H9 (cell line): Measurements from ENCODE around the gene FUT4. TPM values are rescaled to one million over a fixed set of nuclear protein-coding genes. Genes with fewer than 3 reads are reported as not detected.
A peak's percentile ranks its signal among the peaks of the same experiment; 100 is the strongest.

Source experiments
- DNase-seq: peaks from one replicate; pipeline ENCODE4 v3.0.0-alpha.2; 2017
- H2AFZ ChIP-seq: one replicate; pipeline ENCODE4 v1.6.1; 2013; ENCODE audit warnings: mild to moderate bottlenecking, low read length, control low read depth, moderate library complexity
- H2AK5ac ChIP-seq: 2 replicates; pipeline ENCODE4 v1.6.1; 2013; ENCODE audit warnings: low read length, control low read depth, mixed read lengths; ENCODE audit not compliant: insufficient read length
- H2BK120ac ChIP-seq: one replicate; pipeline ENCODE4 v1.6.1; 2013; ENCODE audit warnings: low read depth, mild to moderate bottlenecking, low read length, control low read depth, inconsistent platforms; ENCODE audit not compliant: poor library complexity, severe bottlenecking
- H2BK12ac ChIP-seq: 2 replicates; pipeline ENCODE4 v1.6.1; 2013; ENCODE audit warnings: low read length, control low read depth, mixed read lengths, low read depth; ENCODE audit not compliant: insufficient read length
- H2BK15ac ChIP-seq: 2 replicates; pipeline ENCODE4 v1.6.1; 2013; ENCODE audit warnings: low read depth, low read length, control low read depth
- H2BK20ac ChIP-seq: one replicate; pipeline ENCODE4 v1.6.1; 2013; ENCODE audit warnings: low read depth, mild to moderate bottlenecking, low read length, control low read depth, inconsistent platforms; ENCODE audit not compliant: poor library complexity, severe bottlenecking
- H2BK5ac ChIP-seq: 2 replicates; pipeline ENCODE4 v1.6.1; 2013; ENCODE audit warnings: low read length, control low read depth, mixed read lengths; ENCODE audit not compliant: insufficient read length
- H3K14ac ChIP-seq: 2 replicates; pipeline ENCODE4 v1.6.1; 2013; ENCODE audit warnings: low read length, control low read depth; ENCODE audit not compliant: insufficient read depth
- H3K18ac ChIP-seq: 2 replicates; pipeline ENCODE4 v1.6.1; 2013; ENCODE audit warnings: low read depth, mild to moderate bottlenecking, mixed read lengths, low read length, control low read depth; ENCODE audit not compliant: insufficient read length
- H3K23ac ChIP-seq: 2 replicates; pipeline ENCODE4 v1.6.1; 2013; ENCODE audit warnings: low read length, control low read depth, mixed read lengths, low read depth; ENCODE audit not compliant: insufficient read length
- H3K23me2 ChIP-seq: 2 replicates; pipeline ENCODE4 v1.6.1; 2013; ENCODE audit warnings: low read depth, mild to moderate bottlenecking, mixed read lengths, low read length, control low read depth; ENCODE audit not compliant: insufficient read length, poor library complexity, severe bottlenecking
- H3K27ac ChIP-seq: 2 replicates; pipeline ENCODE4 v1.5.1; 2013; ENCODE audit warnings: low read length, control low read depth, mixed read lengths, low read depth; ENCODE audit not compliant: insufficient read length
- H3K27me3 ChIP-seq: 2 replicates; pipeline ENCODE4 v1.6.1; 2013; ENCODE audit warnings: low read length, control low read depth, inconsistent platforms; ENCODE audit not compliant: insufficient read depth
- H3K4ac ChIP-seq: 2 replicates; pipeline ENCODE4 v1.6.1; 2013; ENCODE audit warnings: low read depth, mild to moderate bottlenecking, control low read depth, inconsistent platforms, low read length, moderate library complexity
- H3K4me1 ChIP-seq: 2 replicates; pipeline ENCODE4 v1.6.1; 2013; ENCODE audit warnings: low read length, control low read depth, inconsistent platforms; ENCODE audit not compliant: insufficient read depth
- H3K4me2 ChIP-seq: 2 replicates; pipeline ENCODE4 v1.6.1; 2013; ENCODE audit warnings: low read length, control low read depth, mixed read lengths; ENCODE audit not compliant: insufficient read length, insufficient read depth
- H3K56ac ChIP-seq: 2 replicates; pipeline ENCODE4 v1.6.1; 2013; ENCODE audit warnings: low read depth, mild to moderate bottlenecking, mixed read lengths, low read length, control low read depth; ENCODE audit not compliant: insufficient read length
- H3K79me1 ChIP-seq: 2 replicates; pipeline ENCODE4 v1.6.1; 2013; ENCODE audit warnings: low read depth, mild to moderate bottlenecking, moderate library complexity, low read length, control low read depth, inconsistent platforms; ENCODE audit not compliant: insufficient read depth, poor library complexity, severe bottlenecking
- H3K79me2 ChIP-seq: 2 replicates; pipeline ENCODE4 v1.6.1; 2013; ENCODE audit warnings: low read length, control low read depth, inconsistent platforms; ENCODE audit not compliant: insufficient read depth
- H3K9ac ChIP-seq: 2 replicates; pipeline ENCODE4 v1.6.1; 2013; ENCODE audit warnings: low read length, control low read depth, mixed read lengths; ENCODE audit not compliant: insufficient read length; ENCODE audit errors: extremely low read depth
- H3K9me3 ChIP-seq: one replicate; pipeline ENCODE4 v1.6.1; 2013; ENCODE audit warnings: low read depth, low read length, inconsistent platforms; ENCODE audit not compliant: control insufficient read depth
- H3T11ph ChIP-seq: one replicate; pipeline ENCODE4 v1.6.1; 2013; ENCODE audit warnings: mild to moderate bottlenecking, low read length, control low read depth, inconsistent platforms
- H4K20me1 ChIP-seq: one replicate; pipeline ENCODE4 v1.6.1; 2013; ENCODE audit not compliant: control insufficient read depth, insufficient read length, insufficient read depth
- H4K5ac ChIP-seq: 2 replicates; pipeline ENCODE4 v1.6.1; 2013; ENCODE audit warnings: low read depth, mild to moderate bottlenecking, mixed read lengths, low read length, control low read depth; ENCODE audit not compliant: insufficient read length
- H4K8ac ChIP-seq: replicated peaks from 2 replicates; pipeline ENCODE4 v1.6.1; 2013; ENCODE audit warnings: low read length, control low read depth, mixed read lengths, low read depth; ENCODE audit not compliant: insufficient read length
- H4K91ac ChIP-seq: 2 replicates; pipeline ENCODE4 v1.6.1; 2013; ENCODE audit warnings: low read depth, mild to moderate bottlenecking, moderate library complexity, mixed read lengths, low read length, control low read depth; ENCODE audit not compliant: insufficient read length
- H3K27ac Mint-ChIP-seq, 3 experiments: 2 replicates in 2 of 3; 3 replicates in 1 of 3; pipeline ENCODE4 v1.8.0; 2020 to 2021; ENCODE audit warnings: mixed read lengths in 3 of 3, mild to moderate bottlenecking in 1 of 3, moderate library complexity in 1 of 3
- H3K27me3 Mint-ChIP-seq: 2 replicates; pipeline ENCODE4 v1.8.0; 2021; ENCODE audit warnings: low read depth, mild to moderate bottlenecking, moderate library complexity, mixed read lengths
- H3K36me3 Mint-ChIP-seq, 3 experiments: 2 replicates in 2 of 3; 3 replicates in 1 of 3; pipeline ENCODE4 v1.8.0; 2020 to 2021; ENCODE audit warnings: low read depth in 3 of 3, mixed read lengths in 3 of 3; ENCODE audit not compliant: insufficient read depth in 1 of 3
- H3K4me1 Mint-ChIP-seq, 2 experiments: 2 replicates each; pipeline ENCODE4 v1.8.0; 2020; ENCODE audit warnings: mixed read lengths in 2 of 2
- H3K4me3 Mint-ChIP-seq, 2 experiments: 2 replicates in 1 of 2; 3 replicates in 1 of 2; pipeline ENCODE4 v1.8.0; 2020 to 2021; ENCODE audit warnings: mild to moderate bottlenecking in 2 of 2, mixed read lengths in 2 of 2, moderate library complexity in 1 of 2
- H3K9me3 Mint-ChIP-seq, 2 experiments: 2 replicates in 1 of 2; 3 replicates in 1 of 2; pipeline ENCODE4 v1.8.0; 2020; ENCODE audit warnings: mild to moderate bottlenecking in 2 of 2, mixed read lengths in 2 of 2, moderate library complexity in 1 of 2
- WGBS: extraction: QIAGEN DNeasy Blood & Tissue Kit; methylation state at CpG from one replicate; pipeline ENCODE4 v1.1.7; 2013; ENCODE audit warnings: missing lambda C conversion rate, low lambda C conversion rate, mixed read lengths; ENCODE audit not compliant: insufficient read length; ENCODE audit errors: extremely low coverage; 5-methylcytosine and 5-hydroxymethylcytosine counted together
- total RNA-seq: library from RNA; stranded (reverse); gene quantifications from 2 replicates; pipeline ENCODE4 v1.2.1, GENCODE V29; 2021
- TF ChIP-seq, protein P1 (sequence below): fragments of 200-600 bp; sonication (generic); conservative IDR thresholded peaks from 3 replicates; pipeline ENCODE4 v1.8.0; 2021; ENCODE audit warnings: antibody characterized with exemption, mild to moderate bottlenecking

FUT4 gene
- total RNA-seq, 1 experiment from 2014 or later: 5.3 TPM

DNA sequence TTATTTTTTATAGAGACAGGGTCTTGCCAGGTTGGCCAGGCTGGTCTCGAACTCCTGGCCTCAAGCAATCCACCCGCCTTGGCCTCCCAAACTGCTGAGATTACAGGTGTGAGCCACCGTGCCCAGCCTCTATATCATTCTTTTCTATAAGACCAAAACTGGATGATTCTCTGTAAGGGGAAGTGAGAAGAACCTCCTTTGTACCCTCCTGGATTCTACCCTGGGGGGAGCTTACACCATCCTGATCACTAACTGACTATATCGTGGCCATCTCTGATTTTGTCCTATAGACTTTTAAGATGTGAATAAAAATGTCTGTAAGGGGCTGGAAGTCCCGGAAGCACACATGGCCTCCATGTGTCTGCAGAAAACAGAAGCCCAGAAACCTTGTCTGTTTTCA, 32.6 kb downstream of the FUT4 start:
- Histone ChIP-seq H3K4ac (no peak overlapping the region), H3K79me1 (no peaks in the 10 kb centered on the region), H3K56ac (no peak overlapping the region), H2BK120ac (no peak overlapping the region), H4K5ac (no peak overlapping the region), H3K27ac (no peak overlapping the region), H3K23ac (no peak overlapping the region), H2BK5ac (no peak overlapping the region), H3K23me2 (no peaks in the 10 kb centered on the region), H3K9me3 (no peaks in the 10 kb centered on the region), H3K27me3 (no peaks in the 10 kb centered on the region), H2BK20ac (no peak overlapping the region), H3T11ph (no peak overlapping the region), H3K14ac (no peak overlapping the region), H3K4me1 (no peaks in the 10 kb centered on the region), H2AFZ (no peak overlapping the region), H2BK15ac (no peak overlapping the region), H4K91ac (no peak overlapping the region), H3K4me2 (no peak overlapping the region), H2BK12ac (no peak overlapping the region), H3K9ac (no peak overlapping the region), H4K20me1 (no peaks in the 10 kb centered on the region), H2AK5ac (no peak overlapping the region), H4K8ac (no peak overlapping the region), H3K18ac (no peak overlapping the region), H3K79me2 (no peaks in the 10 kb centered on the region)
- no peak for DNase-seq
- TF ChIP-seq, protein P1, sequence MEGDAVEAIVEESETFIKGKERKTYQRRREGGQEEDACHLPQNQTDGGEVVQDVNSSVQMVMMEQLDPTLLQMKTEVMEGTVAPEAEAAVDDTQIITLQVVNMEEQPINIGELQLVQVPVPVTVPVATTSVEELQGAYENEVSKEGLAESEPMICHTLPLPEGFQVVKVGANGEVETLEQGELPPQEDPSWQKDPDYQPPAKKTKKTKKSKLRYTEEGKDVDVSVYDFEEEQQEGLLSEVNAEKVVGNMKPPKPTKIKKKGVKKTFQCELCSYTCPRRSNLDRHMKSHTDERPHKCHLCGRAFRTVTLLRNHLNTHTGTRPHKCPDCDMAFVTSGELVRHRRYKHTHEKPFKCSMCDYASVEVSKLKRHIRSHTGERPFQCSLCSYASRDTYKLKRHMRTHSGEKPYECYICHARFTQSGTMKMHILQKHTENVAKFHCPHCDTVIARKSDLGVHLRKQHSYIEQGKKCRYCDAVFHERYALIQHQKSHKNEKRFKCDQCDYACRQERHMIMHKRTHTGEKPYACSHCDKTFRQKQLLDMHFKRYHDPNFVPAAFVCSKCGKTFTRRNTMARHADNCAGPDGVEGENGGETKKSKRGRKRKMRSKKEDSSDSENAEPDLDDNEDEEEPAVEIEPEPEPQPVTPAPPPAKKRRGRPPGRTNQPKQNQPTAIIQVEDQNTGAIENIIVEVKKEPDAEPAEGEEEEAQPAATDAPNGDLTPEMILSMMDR: no peak
- no CpG with 5 or more reads among the region's 5 CpGs for WGBS
- Mint-ChIP-seq H3K4me1 (peaks cover 2 to 6% of the 10 kb centered on the region in 2 experiments; a peak in 2 of 4 replicates), H3K27ac (peak overlapping the region in 1 of 3 experiments; percentile 22; a peak in 1 of 7 replicates), H3K9me3 (peaks cover 3% of the 10 kb centered on the region in 2 experiments; a peak in 2 of 5 replicates), H3K4me3 (no peak overlapping the region), H3K27me3 (peaks cover 32% of the 10 kb centered on the region), H3K36me3 (no peaks in the 10 kb centered on the region)
